ENCODE data around the gene LRFN2. TPM values are rescaled to one million over a fixed set of nuclear protein-coding genes. Genes with fewer than 3 reads are reported as not detected.

Gene LRFN2
- polyA plus RNA-seq, 1 donor (not counting 4 experiments of a cell fraction or from before 2014, with no cell fraction given), result not detected

- H3K4me3 ChIP-seq (ENCODE audit: control insufficient read depth in 2 of 3, extremely low read depth in 1 of 3, insufficient read depth in 2 of 3, low read depth in 1 of 3, low read length in 3 of 3), result no peak overlapping the region
- H3K36me3 ChIP-seq (ENCODE audit: control insufficient read depth in 2 of 2, extremely low read depth in 1 of 2, insufficient read depth in 2 of 2, low read length in 2 of 2), result no peaks in the 10 kb centered on the region
- no peak overlapping the region for H2AFZ ChIP-seq (ENCODE audit: control insufficient read depth, low read length)
- H3K27ac ChIP-seq (ENCODE audit: control insufficient read depth, insufficient read depth, low read length), result no peak overlapping the region
- H3K79me2 ChIP-seq (ENCODE audit: control insufficient read depth, insufficient read depth, low read length), result no peaks in the 10 kb centered on the region
- H3K9me1 ChIP-seq (ENCODE audit: control insufficient read depth, extremely low read depth, insufficient read depth, low read length), result no peaks in the 10 kb centered on the region
- H3K9ac ChIP-seq (ENCODE audit: control insufficient read depth, extremely low read depth, insufficient read depth, low read length), result no peak overlapping the region
- H3K27me3 ChIP-seq (ENCODE audit: control insufficient read depth, extremely low read depth, insufficient read depth, low read length), result peaks cover 5% of the 10 kb centered on the region
- H3K9me3 ChIP-seq (ENCODE audit: control insufficient read depth, low read depth, low read length), result no peaks in the 10 kb centered on the region
- TF ChIP-seq CTCF (optimal IDR thresholded peaks at IDR 0.05 in 1 of 3, IDR thresholded peaks at IDR 0.05 in 1 of 3, conservative IDR thresholded peaks at IDR 0.05 in 1 of 3; ENCODE audit: extremely low read depth in 1 of 3, insufficient read depth in 2 of 3, low read length in 3 of 3) (no peak), EZH2 (IDR thresholded peaks at IDR 0.05; ENCODE audit: low read length) (no peak)
- no peaks in the 10 kb centered on the region for H3K4me1 ChIP-seq (ENCODE audit: control insufficient read depth, extremely low read depth, insufficient read depth, low read length)
- FAIRE-seq (no peak), DNase-seq (ENCODE audit: low read depth, low spot score) (no peak)
- dilution Hi-C loops (cut with MboI; ENCODE audit: extremely low pct_ligation_motif_present, low sequenced_read_pairs), result no loop called here
- no peak overlapping the region for H3K4me2 ChIP-seq (ENCODE audit: control insufficient read depth, extremely low read depth, insufficient read depth, low read depth, low read length)
- no peaks in the 10 kb centered on the region for H4K20me1 ChIP-seq (ENCODE audit: control insufficient read depth, extremely low read depth, insufficient read depth, low read length)
Observed at GRCh38 chr6:40343318-40343876, 243.8 kb downstream of the LRFN2 start.

- Histone ChIP-seq H3K9me3 (ENCODE audit: control insufficient read depth, low read depth, low read length) (no peaks in the 10 kb centered on the region), H3K79me2 (ENCODE audit: control insufficient read depth, insufficient read depth, low read length) (no peaks in the 10 kb centered on the region), H3K4me2 (ENCODE audit: control insufficient read depth, extremely low read depth, insufficient read depth, low read depth, low read length) (no peak overlapping the region), H2AFZ (ENCODE audit: control insufficient read depth, low read length) (no peak overlapping the region), H3K36me3 (ENCODE audit: control insufficient read depth in 2 of 2, extremely low read depth in 1 of 2, insufficient read depth in 2 of 2, low read length in 2 of 2) (no peaks in the 10 kb centered on the region), H4K20me1 (ENCODE audit: control insufficient read depth, extremely low read depth, insufficient read depth, low read length) (no peaks in the 10 kb centered on the region), H3K27me3 (ENCODE audit: control insufficient read depth, extremely low read depth, insufficient read depth, low read length) (peaks cover 8% of the 10 kb centered on the region), H3K9ac (ENCODE audit: control insufficient read depth, extremely low read depth, insufficient read depth, low read length) (no peak overlapping the region), H3K27ac (ENCODE audit: control insufficient read depth, insufficient read depth, low read length) (no peak overlapping the region), H3K9me1 (ENCODE audit: control insufficient read depth, extremely low read depth, insufficient read depth, low read length) (no peaks in the 10 kb centered on the region), H3K4me1 (ENCODE audit: control insufficient read depth, extremely low read depth, insufficient read depth, low read length) (no peaks in the 10 kb centered on the region), H3K4me3 (ENCODE audit: control insufficient read depth in 2 of 3, extremely low read depth in 1 of 3, insufficient read depth in 2 of 3, low read depth in 1 of 3, low read length in 3 of 3) (no peak overlapping the region)
- FAIRE-seq (no peak), DNase-seq (ENCODE audit: low read depth, low spot score) (no peak)
- TF ChIP-seq CTCF (optimal IDR thresholded peaks at IDR 0.05 in 1 of 3, IDR thresholded peaks at IDR 0.05 in 1 of 3, conservative IDR thresholded peaks at IDR 0.05 in 1 of 3; ENCODE audit: extremely low read depth in 1 of 3, insufficient read depth in 2 of 3, low read length in 3 of 3) (no peak), EZH2 (IDR thresholded peaks at IDR 0.05; ENCODE audit: low read length) (no peak)
- dilution Hi-C loops (cut with MboI; ENCODE audit: extremely low pct_ligation_motif_present, low sequenced_read_pairs), result no loop called here
Observed at GRCh38 chr6:40342723-40343122, 244.4 kb downstream of the LRFN2 start.
